Uterus (tissue), 2 donors: ENCODE results near the gene HMGB4.

ENCODE experiments used
- CTCF ChIP-seq, 4 experiments: fragments of 200-600 bp in 2 of 4; fragments of 450-650 bp in 2 of 4; sonication (generic) in 2 of 4; IDR thresholded peaks; one replicate each; pipeline ENCODE4 v1.5.1; 2016 to 2019; ENCODE audit warnings: antibody characterized with exemption in 4 of 4, mild to moderate bottlenecking in 2 of 4, moderate library complexity in 1 of 4
- POLR2A ChIP-seq, 2 donors: fragments of 450-650 bp; IDR thresholded peaks; one replicate each; pipeline ENCODE4 v1.6.1; 2016; ENCODE audit warnings: antibody characterized with exemption in 2 of 2, mild to moderate bottlenecking in 1 of 2, moderate library complexity in 1 of 2

- TF ChIP-seq CTCF (IDR thresholded peaks at IDR 0.05), result no peak
- no peak for TF ChIP-seq POLR2A (IDR thresholded peaks at IDR 0.05)
Measured at GRCh38 chr1:33906156-33906555, 42.3 kb downstream of the HMGB4 start.
